Retina (tissue), 1 donor: ENCODE measurements around the gene FRMD3.
"Not testable (repeated sequence)": the region's sequence is repeated elsewhere in the genome, so short reads cannot be mapped to it uniquely, and the experiment has no call there.

ENCODE experiments used
- DNase-seq: peaks from one replicate; pipeline ENCODE4 v3.0.0-alpha.2; 2016

Gene FRMD3

GRCh38 chr9:83521411-83521810 lies 16.8 kb downstream of the FRMD3 start:
- no peak for DNase-seq

GRCh38 chr9:83521011-83521410 lies 17.2 kb downstream of the FRMD3 start:
- no peak for DNase-seq

DNA sequence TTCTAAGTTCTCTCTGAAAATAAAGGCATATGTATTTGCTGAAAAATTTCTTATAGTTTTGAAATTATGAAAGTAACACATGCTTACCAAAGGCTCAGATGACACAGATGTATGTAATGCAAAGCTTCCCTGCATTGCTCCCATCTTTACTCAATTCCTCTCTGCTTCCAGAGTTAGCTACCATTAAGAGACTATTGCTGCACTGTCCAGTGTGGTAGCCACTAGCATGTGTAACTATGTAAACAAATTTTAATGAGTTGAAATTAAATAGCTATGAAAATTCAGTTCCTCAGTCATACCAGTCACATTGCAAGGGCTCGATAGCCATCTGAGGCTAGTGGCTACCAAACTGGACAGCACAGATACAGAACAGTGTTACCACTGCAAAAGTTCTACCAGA lies 17.9 kb downstream of the FRMD3 start:
- no peak for DNase-seq

- DNase-seq: not testable (repeated sequence)
Observed at GRCh38 chr9:83517980-83518379, 20.2 kb downstream of the FRMD3 start.

DNA sequence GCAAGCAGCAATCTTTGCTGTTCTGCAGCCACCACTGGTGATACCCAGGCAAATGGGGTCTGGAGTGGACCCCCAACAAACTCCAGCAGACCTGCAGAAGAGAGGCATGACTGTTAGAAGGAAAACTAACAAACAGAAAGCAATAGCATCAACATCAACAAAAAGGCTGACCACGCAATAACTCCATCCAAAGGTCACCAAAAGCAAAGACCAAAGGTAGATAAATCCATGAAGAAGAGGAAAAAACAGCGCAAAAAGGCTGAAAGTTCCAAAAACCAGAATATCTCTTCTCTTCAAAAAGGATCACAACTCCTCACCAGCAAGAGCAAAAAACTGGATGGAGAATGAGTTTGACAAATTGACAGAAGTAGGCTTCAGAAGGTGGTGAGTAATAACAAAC lies 23.4 kb downstream of the FRMD3 start:
- DNase-seq: no peak

DNA sequence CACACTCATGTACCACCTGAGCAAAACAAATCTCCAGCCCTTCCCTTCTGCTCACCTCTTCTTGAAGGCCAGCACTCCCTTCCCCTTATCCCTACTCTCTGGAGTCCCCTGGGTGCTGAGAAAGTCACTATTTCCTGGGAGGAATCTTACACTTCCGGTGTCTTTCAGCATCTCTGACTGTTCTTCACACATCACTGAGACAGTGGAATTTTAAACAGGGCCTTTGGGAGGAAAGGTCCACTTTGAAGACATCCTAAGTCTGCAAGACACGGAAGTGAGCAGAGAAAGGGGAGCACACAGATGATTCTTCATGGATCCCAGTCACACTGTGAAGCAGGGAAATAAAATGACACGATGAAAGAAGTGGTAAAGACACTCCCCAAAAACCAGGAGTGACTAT lies 25.6 kb downstream of the FRMD3 start:
- no peak for DNase-seq

DNA sequence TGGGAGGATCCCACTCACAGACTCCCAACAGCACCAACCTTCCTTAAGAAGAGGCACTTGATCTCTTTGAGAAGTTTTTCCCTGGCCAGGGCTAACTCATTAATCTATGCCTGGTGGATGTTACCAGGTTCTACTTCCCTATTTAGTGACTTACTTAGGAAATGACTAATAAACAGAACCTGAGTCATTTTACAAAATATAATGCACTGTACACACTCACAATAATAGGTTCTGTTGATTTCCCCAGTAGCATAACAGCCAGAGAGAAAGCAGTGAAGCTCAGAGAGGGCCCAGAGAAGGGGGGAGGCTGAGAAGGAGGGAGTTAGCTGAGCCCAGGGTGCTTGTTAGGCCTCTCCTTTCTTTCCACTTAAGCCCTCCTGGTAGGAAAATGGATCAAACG lies 27.1 kb downstream of the FRMD3 start:
- no peak for DNase-seq

GRCh38 chr9:83509402-83509801 lies 28.8 kb downstream of the FRMD3 start:
- no peak for DNase-seq

DNA sequence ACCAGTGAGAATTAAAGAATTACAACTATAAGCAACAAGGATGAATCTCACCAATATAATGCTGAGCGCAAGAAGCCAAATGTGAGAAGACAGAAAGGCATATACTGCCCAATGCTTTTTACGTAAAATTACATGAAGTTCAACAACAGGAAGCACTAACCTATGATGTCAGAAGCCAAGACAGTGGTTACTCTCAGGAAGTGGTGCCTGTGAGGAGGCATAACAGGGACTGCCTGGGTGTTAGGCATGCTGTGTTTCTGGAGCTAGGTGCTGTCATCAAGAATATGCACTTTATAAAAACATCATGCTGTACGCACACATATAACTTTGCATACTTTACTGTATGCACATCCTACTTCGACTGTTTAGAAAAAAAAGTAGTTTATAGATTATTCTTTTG lies 30.1 kb downstream of the FRMD3 start:
- DNase-seq: no peak

DNA sequence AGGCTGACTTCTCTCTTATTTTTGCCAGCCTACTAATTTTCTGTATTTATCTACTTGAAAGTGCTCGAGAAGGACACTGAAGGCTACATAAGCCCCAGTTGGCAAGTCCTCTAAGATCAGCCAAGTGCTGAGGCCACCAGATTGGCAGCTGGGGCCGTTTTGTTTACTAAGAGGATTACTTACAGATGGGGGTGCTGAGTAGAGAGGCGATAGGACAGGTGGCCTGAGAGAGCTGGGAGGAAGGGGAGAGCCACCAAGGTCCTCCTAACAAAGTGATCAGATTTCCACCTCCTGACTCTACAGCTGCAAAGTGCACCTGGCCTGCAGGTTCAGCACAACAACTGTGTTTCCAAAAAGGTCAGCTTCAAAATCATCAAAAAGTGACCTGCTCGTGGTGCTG lies 32.9 kb downstream of the FRMD3 start:
- DNase-seq: no peak

GRCh38 chr9:83503866-83504265 lies 34.3 kb downstream of the FRMD3 start:
- no peak for DNase-seq

- no peak for DNase-seq
Observed at GRCh38 chr9:83501565-83501964, 36.6 kb downstream of the FRMD3 start.

GRCh38 chr9:83497441-83497840 lies 40.8 kb downstream of the FRMD3 start:
- no peak for DNase-seq

GRCh38 chr9:83491995-83492394 lies 46.2 kb downstream of the FRMD3 start:
- DNase-seq: no peak

DNA sequence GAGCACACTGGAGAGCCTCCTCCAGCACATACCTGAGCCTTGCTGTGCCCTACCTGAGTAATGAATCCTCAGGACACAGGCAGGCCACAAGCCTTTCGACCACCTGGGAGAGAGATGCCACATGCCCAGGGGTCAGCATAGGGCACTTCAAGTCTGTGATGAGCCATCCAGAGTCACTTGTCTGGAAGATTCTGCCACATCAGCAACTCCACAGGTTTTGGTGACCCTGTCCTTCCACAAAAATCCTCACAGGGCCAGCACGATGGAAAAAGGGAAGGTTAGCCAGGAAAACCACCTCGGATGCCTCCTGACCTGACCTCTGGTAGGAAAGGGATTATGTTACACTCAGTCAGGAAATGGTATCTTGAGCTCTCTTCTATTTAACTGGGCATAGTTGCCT lies 46.8 kb downstream of the FRMD3 start:
- DNase-seq: no peak

- DNase-seq: no peak
Observed at GRCh38 chr9:83489961-83490360, 48.2 kb downstream of the FRMD3 start.

DNA sequence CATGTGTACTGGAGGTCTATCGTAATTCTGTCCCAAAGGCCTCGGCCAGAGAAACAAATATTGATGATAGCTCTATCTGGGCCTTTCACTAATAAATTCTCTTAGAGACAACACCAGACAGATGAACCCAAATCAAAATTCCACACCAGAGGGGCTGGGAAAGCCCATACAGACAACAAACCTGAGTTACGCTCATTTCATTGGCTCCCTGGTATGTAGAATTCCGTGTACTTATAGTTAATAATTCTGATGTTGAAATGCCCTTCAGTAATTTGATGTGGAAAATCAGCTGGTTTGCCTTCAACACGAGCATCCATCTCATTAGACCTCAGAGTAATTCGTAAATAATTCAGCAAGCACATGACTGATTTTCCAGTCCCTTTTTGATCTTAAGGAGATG lies 53.2 kb downstream of the FRMD3 start:
- DNase-seq: no peak

- DNase-seq: no peak
Observed at GRCh38 chr9:83483223-83483622, 55.0 kb downstream of the FRMD3 start.

- no peak for DNase-seq
Observed at GRCh38 chr9:83479765-83480164, 58.4 kb downstream of the FRMD3 start.

DNA sequence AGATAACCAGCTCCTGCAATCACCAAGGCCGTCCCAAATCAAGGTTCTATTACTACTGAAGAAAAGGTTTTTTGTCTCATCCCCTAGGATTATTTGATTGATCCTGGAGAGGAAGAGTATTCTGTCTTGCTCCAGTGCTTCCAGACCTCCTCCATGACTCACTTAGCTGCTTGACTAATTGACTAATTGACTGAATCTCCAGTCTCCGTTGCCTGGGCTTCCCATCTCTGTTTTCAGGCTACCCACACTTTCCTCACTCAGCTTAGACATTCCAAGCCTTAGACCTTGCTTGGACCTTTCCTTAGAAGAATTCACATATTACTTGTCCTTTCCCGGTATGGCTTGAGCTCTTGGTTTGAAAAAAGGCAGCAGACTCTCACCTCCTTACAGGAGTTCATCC lies 60.6 kb downstream of the FRMD3 start:
- DNase-seq: no peak

DNA sequence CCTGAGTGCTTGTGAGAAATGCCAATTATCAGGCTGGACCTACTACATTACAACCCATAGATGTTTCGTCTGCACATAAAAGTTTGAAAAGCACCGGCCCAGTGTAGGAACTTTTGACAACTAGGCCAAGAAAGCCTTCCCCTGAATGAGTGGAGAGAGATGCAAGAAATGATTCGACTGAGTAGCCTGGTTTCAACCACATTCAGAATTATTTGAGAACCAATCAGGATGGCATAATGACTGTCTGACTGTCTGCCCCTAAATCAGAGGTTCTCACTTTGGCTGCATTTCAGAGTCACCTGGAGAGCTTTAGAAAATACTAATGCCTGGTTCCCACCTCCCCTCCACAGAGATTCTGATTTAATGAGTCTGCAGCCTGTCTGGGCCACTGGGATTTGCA lies 61.1 kb downstream of the FRMD3 start:
- no peak for DNase-seq

DNA sequence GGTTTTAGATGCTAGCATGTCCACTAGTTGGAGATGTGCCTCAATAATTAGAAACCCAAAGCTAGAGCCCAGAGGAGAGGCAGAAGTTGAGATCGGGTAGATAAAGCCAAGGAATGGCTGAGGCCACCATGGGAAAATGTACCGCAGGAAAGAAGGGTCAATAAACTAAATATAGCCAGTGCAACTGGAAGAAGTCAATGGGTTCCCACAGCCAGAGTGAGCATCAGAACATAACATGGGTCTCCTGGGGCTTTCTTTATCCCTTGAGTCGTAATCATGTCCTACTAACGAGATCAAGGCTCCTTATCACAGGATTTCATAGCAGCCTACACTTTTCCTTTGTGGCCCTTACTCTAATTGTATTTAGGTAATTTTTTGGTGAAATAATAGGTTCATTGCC lies 61.7 kb downstream of the FRMD3 start:
- DNase-seq: no peak

GRCh38 chr9:83475741-83476140 lies 62.5 kb downstream of the FRMD3 start:
- DNase-seq: no peak

- no peak for DNase-seq
Observed at GRCh38 chr9:83474631-83475030, 63.6 kb downstream of the FRMD3 start.

DNA sequence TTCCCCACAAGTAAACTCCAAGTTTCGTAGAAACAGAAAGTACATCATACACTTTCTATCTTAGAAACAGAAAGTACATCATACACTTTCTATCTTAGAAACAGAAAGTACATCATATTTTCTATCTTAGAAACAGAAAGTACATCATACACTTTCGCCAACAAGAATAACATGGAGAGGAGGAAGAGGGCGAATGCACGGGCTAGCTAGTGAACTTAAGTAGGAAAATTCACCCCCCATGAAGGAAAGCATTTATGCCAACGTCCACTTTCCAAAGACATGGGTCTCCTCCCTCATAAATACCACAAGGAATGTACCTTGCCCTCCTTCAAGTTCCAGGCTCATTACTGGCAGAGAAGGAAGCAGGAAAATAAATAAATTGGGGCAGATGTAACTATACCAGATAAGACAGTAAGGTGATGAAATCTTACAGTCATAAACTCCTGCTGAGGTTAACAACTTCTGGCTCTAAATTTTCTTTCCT lies 64.7 kb downstream of the FRMD3 start:
- DNase-seq: no peak

- no peak for DNase-seq
Observed at GRCh38 chr9:83472764-83473163, 65.4 kb downstream of the FRMD3 start.
